GF-D8 (cell line): ENCODE measurements around the gene MED28.
"Not testable (repeated sequence)": the region's sequence is repeated elsewhere in the genome, so short reads cannot be mapped to it uniquely, and the experiment has no call there.

Experiments used
- DNase-seq: peaks from one replicate; lab custom pipeline; 2025; lab: John Stamatoyannopoulos, UW

MED28 gene

GRCh38 chr4:17614416-17615299 lies at the start of gene MED28:
Gene MED28 (plus strand): TSS chr4:17614641. CDS start chr4:17614655, 14 bp downstream.
- peak; percentile 73 for DNase-seq

- no peak for DNase-seq
These were observed 48.6 kb upstream of the MED28 start for GRCh38 chr4:17565846-17566245.

GRCh38 chr4:17567271-17567670 lies 47.2 kb upstream of the MED28 start:
- DNase-seq, result no peak

- DNase-seq, result no peak
These were observed 40.2 kb upstream of the MED28 start for GRCh38 chr4:17574206-17574605.

GRCh38 chr4:17575177-17575576 lies 39.3 kb upstream of the MED28 start:
- DNase-seq, result not testable (repeated sequence)

- peak; percentile 86 for DNase-seq
These were observed 37.3 kb upstream of the MED28 start, which contains the start of gene LAP3 for GRCh38 chr4:17576932-17577664. Gene LAP3 (plus strand): TSS chr4:17577198. CDS start chr4:17577466, 268 bp downstream.

- DNase-seq, result no peak
These were observed 36.6 kb upstream of the MED28 start for GRCh38 chr4:17577665-17578481.

GRCh38 chr4:17578482-17578891 lies 36.0 kb upstream of the MED28 start:
- peak; percentile 58 for DNase-seq

- DNase-seq, result no peak
These were observed 33.5 kb upstream of the MED28 start for GRCh38 chr4:17580969-17581368.

GRCh38 chr4:17583276-17583675 lies 31.2 kb upstream of the MED28 start:
- DNase-seq, result no peak

GRCh38 chr4:17583941-17584340 lies 30.5 kb upstream of the MED28 start:
- DNase-seq, result no peak

- no peak for DNase-seq
These were observed 29.8 kb upstream of the MED28 start for GRCh38 chr4:17584521-17585213.

- no peak for DNase-seq
These were observed 27.2 kb upstream of the MED28 start for GRCh38 chr4:17587094-17587822.

GRCh38 chr4:17589355-17589754 lies 25.1 kb upstream of the MED28 start:
- DNase-seq, result no peak

- DNase-seq, result no peak
These were observed 18.9 kb upstream of the MED28 start for GRCh38 chr4:17595471-17596005.

GRCh38 chr4:17597517-17597916 lies 16.9 kb upstream of the MED28 start:
- no peak for DNase-seq

GRCh38 chr4:17599826-17600225 lies 14.6 kb upstream of the MED28 start:
- DNase-seq, result no peak

- no peak for DNase-seq
These were observed 9.2 kb upstream of the MED28 start for GRCh38 chr4:17605236-17605635.

- no peak for DNase-seq
These were observed 553 bp upstream of the MED28 start for GRCh38 chr4:17613761-17614415.

GRCh38 chr4:17616283-17616682 lies 1.8 kb downstream of the MED28 start:
- DNase-seq, result no peak
